H1 (cell line): ENCODE data around the gene GNAO1. TPM values are rescaled to one million over a fixed set of nuclear protein-coding genes. Genes with fewer than 3 reads are reported as not detected.

Experiments used
- CTCF ChIA-PET: fragments of 300-600 bp; sonication (Branson Sonifier 250); formaldehyde crosslinking; loops from one replicate; lab custom pipeline; 2021; ENCODE audit not compliant: partially characterized antibody; lab: Charles Lee
- POLR2A ChIA-PET: fragments of 300-600 bp; sonication (Branson Sonifier 250); formaldehyde crosslinking; loops from one replicate; lab custom pipeline; 2021; ENCODE audit warnings: inconsistent platforms; ENCODE audit not compliant: partially characterized antibody; lab: Charles Lee
- DNase-seq, 2 experiments: peaks; one replicate each; pipeline versions ENCODE4 v3.0.0 to v3.0.0-alpha.2; 2010 to 2022; ENCODE audit warnings: low spot score in 2 of 2, low read depth in 1 of 2, mixed read lengths in 1 of 2
- FAIRE-seq: peaks from 2 replicates; lab custom pipeline; 2011; peaks lifted over from hg19 to GRCh38; lab: Jason Lieb, UNC
- H2AFZ ChIP-seq: 2 replicates; pipeline ENCODE4 v1.8.1; 2012; ENCODE audit warnings: low read length, inconsistent platforms
- H2AK5ac ChIP-seq: 2 replicates; pipeline ENCODE4 v1.6.1; 2013; ENCODE audit warnings: low read depth, low read length
- H2BK120ac ChIP-seq: replicated peaks from 2 replicates; pipeline ENCODE3; 2013; ENCODE audit warnings: low read depth, low read length, inconsistent platforms
- H2BK12ac ChIP-seq: 2 replicates; pipeline ENCODE4 v1.6.1; 2013; ENCODE audit warnings: low read depth, low read length
- H2BK15ac ChIP-seq: 2 replicates; pipeline ENCODE4 v1.6.1; 2013; ENCODE audit warnings: low read length
- H2BK20ac ChIP-seq: 2 replicates; pipeline ENCODE4 v1.6.1; 2013; ENCODE audit warnings: low read length
- H2BK5ac ChIP-seq: 2 replicates; pipeline ENCODE4 v1.6.1; 2013; ENCODE audit warnings: low read depth, low read length
- H3K14ac ChIP-seq: 2 replicates; pipeline ENCODE4 v1.6.1; 2013; ENCODE audit warnings: inconsistent platforms; ENCODE audit not compliant: insufficient read length
- H3K18ac ChIP-seq: 2 replicates; pipeline ENCODE4 v1.6.1; 2013; ENCODE audit warnings: low read length; ENCODE audit errors: extremely low read depth
- H3K23ac ChIP-seq: 2 replicates; pipeline ENCODE4 v1.6.1; 2013; ENCODE audit warnings: inconsistent platforms; ENCODE audit not compliant: insufficient read length
- H3K23me2 ChIP-seq: 2 replicates; pipeline ENCODE4 v1.6.1; 2013; ENCODE audit warnings: low read depth, low read length
- H3K27ac ChIP-seq: 2 replicates; pipeline ENCODE4 v1.6.1; 2011; ENCODE audit warnings: low read depth, low read length, inconsistent platforms
- H3K27me3 ChIP-seq, 4 experiments: replicated peaks in 1 of 4; 1 replicate in 1 of 4; 2 replicates in 3 of 4; pipeline versions ENCODE4 v1.6.1 to v1.8.1; 2011 to 2013; ENCODE audit warnings: low read length in 3 of 4, mild to moderate bottlenecking in 3 of 4, inconsistent platforms in 2 of 4, mixed read lengths in 2 of 4, moderate library complexity in 1 of 4; ENCODE audit not compliant: control insufficient read depth in 3 of 4, insufficient read depth in 3 of 4; ENCODE audit errors: extremely low read depth in 1 of 4
- H3K36me3 ChIP-seq, 4 experiments: 2 replicates each; pipeline versions ENCODE4 v1.6.1 to v1.8.1; 2011 to 2013; ENCODE audit warnings: mild to moderate bottlenecking in 4 of 4, low read length in 3 of 4, moderate library complexity in 2 of 4, control low read depth in 1 of 4, inconsistent platforms in 1 of 4; ENCODE audit not compliant: insufficient read depth in 4 of 4, control insufficient read depth in 2 of 4
- H3K4ac ChIP-seq: replicated peaks from 2 replicates; pipeline ENCODE3; 2013; ENCODE audit warnings: low read length, low read depth, mixed read lengths, inconsistent platforms; ENCODE audit not compliant: insufficient read length
- H3K4me1 ChIP-seq, 4 experiments: replicated peaks in 1 of 4; 1 replicate in 1 of 4; 2 replicates in 3 of 4; pipeline versions ENCODE4 v1.6.1 to v1.8.1; 2011 to 2013; ENCODE audit warnings: low read length in 3 of 4, inconsistent platforms in 2 of 4, mixed read lengths in 1 of 4; ENCODE audit not compliant: insufficient read depth in 4 of 4, control insufficient read depth in 3 of 4
- H3K4me2 ChIP-seq, 2 experiments: 2 replicates each; pipeline versions ENCODE4 v1.6.1 to v1.8.1; 2011 to 2013; ENCODE audit warnings: low read depth in 2 of 2, low read length in 2 of 2, control low read depth in 1 of 2, inconsistent platforms in 1 of 2, mild to moderate bottlenecking in 1 of 2; ENCODE audit not compliant: insufficient read depth in 1 of 2
- H3K4me3 ChIP-seq, 4 experiments: fragments of 200-600, 300-600 bp in 1 of 4; sonication (generic), shearing (Covaris generic), sonication (Bioruptor Twin) in 1 of 4; 2 replicates each; pipeline versions ENCODE4 v1.5.1 to v1.8.1; 2011 to 2016; ENCODE audit warnings: low read length in 4 of 4, low read depth in 3 of 4, control low read depth in 2 of 4, inconsistent platforms in 2 of 4, mild to moderate bottlenecking in 2 of 4, mixed read lengths in 1 of 4, moderate library complexity in 1 of 4; ENCODE audit not compliant: insufficient read depth in 2 of 4; ENCODE audit errors: extremely low read depth in 1 of 4
- H3K56ac ChIP-seq: replicated peaks from 2 replicates; pipeline ENCODE3; 2013; ENCODE audit warnings: low read depth, mild to moderate bottlenecking, mixed read lengths, low read length, inconsistent platforms; ENCODE audit not compliant: insufficient read length
- H3K79me1 ChIP-seq: 2 replicates; pipeline ENCODE4 v1.6.1; 2013; ENCODE audit warnings: low read depth, low read length, control low read depth
- H3K79me2 ChIP-seq, 2 experiments: 2 replicates each; pipeline versions ENCODE4 v1.6.1 to v1.8.1; 2012 to 2013; ENCODE audit warnings: low read length in 2 of 2, mild to moderate bottlenecking in 2 of 2, inconsistent platforms in 1 of 2; ENCODE audit not compliant: insufficient read depth in 2 of 2, control insufficient read depth in 1 of 2
- H3K9ac ChIP-seq, 4 experiments: replicated peaks in 1 of 4; 1 replicate in 1 of 4; 2 replicates in 3 of 4; pipeline versions ENCODE4 v1.6.1 to v1.8.1; 2011 to 2013; ENCODE audit warnings: low read depth in 3 of 4, low read length in 3 of 4, control low read depth in 2 of 4, mild to moderate bottlenecking in 2 of 4, moderate library complexity in 2 of 4, inconsistent platforms in 1 of 4; ENCODE audit errors: extremely low read depth in 1 of 4
- H3K9me3 ChIP-seq, 2 experiments: 2 replicates each; pipeline versions ENCODE4 v1.6.1 to v1.8.1; 2012 to 2013; ENCODE audit warnings: mild to moderate bottlenecking in 2 of 2, moderate library complexity in 2 of 2, control low read depth in 1 of 2, inconsistent platforms in 1 of 2, low read depth in 1 of 2, low read length in 1 of 2, mixed read lengths in 1 of 2; ENCODE audit not compliant: insufficient read depth in 2 of 2
- H4K20me1 ChIP-seq, 2 experiments: replicated peaks in 1 of 2; 2 replicates each; pipeline versions ENCODE3 to v1.8.1; 2011 to 2013; ENCODE audit warnings: inconsistent platforms in 2 of 2, low read length in 2 of 2, mild to moderate bottlenecking in 1 of 2; ENCODE audit not compliant: insufficient read depth in 2 of 2, control insufficient read depth in 1 of 2
- H4K5ac ChIP-seq: 2 replicates; pipeline ENCODE4 v1.6.1; 2013; ENCODE audit warnings: low read length, low read depth, mixed read lengths, inconsistent platforms; ENCODE audit not compliant: insufficient read length
- H4K8ac ChIP-seq: 2 replicates; pipeline ENCODE4 v1.8.0; 2013; ENCODE audit warnings: mild to moderate bottlenecking, moderate library complexity, low read length, inconsistent platforms; ENCODE audit not compliant: insufficient read depth; ENCODE audit errors: extremely low read depth
- H4K91ac ChIP-seq: replicated peaks from 2 replicates; pipeline ENCODE3; 2013; ENCODE audit warnings: low read length, mixed read lengths, inconsistent platforms; ENCODE audit not compliant: insufficient read length
- CEBPB ChIP-seq: IDR thresholded peaks from 2 replicates; pipeline ENCODE4 v1.6.1; 2012; ENCODE audit warnings: low read depth, low read length
- GABPA ChIP-seq: IDR thresholded peaks from 2 replicates; pipeline ENCODE4 v1.6.1; 2011; ENCODE audit warnings: mild to moderate bottlenecking, low read length, moderate library complexity, borderline replicate concordance; ENCODE audit not compliant: insufficient read depth
- TCF12 ChIP-seq: IDR thresholded peaks from 2 replicates; pipeline ENCODE4 v1.6.1; 2011; ENCODE audit warnings: low read depth, mild to moderate bottlenecking, low read length
- WGBS, 2 experiments: shearing (Covaris generic) in 1 of 2; methylation state at CpG; one replicate each; pipeline versions ENCODE4 v1.1.6 to v1.1.7; 2013 to 2015; ENCODE audit warnings: low lambda C conversion rate in 2 of 2, mixed read lengths in 2 of 2, inconsistent platforms in 1 of 2, low coverage in 1 of 2, missing lambda C conversion rate in 1 of 2; ENCODE audit not compliant: insufficient replicate concordance in 2 of 2, insufficient coverage in 1 of 2, insufficient read length in 1 of 2; ENCODE audit errors: extremely low coverage in 1 of 2, missing lambda C conversion rate in 1 of 2; 5-methylcytosine and 5-hydroxymethylcytosine counted together
- polyA plus RNA-seq, 7 experiments: library from polyadenylated mRNA; depleted of rRNA in 3 of 7; stranded (reverse) in 5 of 7; unstranded in 2 of 7; fragments of >200 nt in 5 of 7; fragments of 200-250 nt in 2 of 7; gene quantifications; 1 replicate in 5 of 7; 2 replicates in 1 of 7; 4 replicates in 1 of 7; pipeline versions ENCODE4 v1.2.1 to v1.2.3, GENCODE V29; 2011 to 2013; ENCODE audit warnings: missing spikeins in 2 of 7, mixed read lengths in 2 of 7
- total RNA-seq: library from RNA; stranded (reverse); fragmentation: NEBNext Ultra II Directional; extraction: Animal tissue kit (Norgen Biotek cat#: 25700); gene quantifications from 2 replicates; pipeline ENCODE4 v1.2.1, GENCODE V29; 2021

GNAO1 gene
- total and polyA plus RNA-seq, 2 of the 8 experiments (the other 6 are each of a cell fraction or from before 2014, with no cell fraction given), result 6.7 to 34.4 TPM

DNA sequence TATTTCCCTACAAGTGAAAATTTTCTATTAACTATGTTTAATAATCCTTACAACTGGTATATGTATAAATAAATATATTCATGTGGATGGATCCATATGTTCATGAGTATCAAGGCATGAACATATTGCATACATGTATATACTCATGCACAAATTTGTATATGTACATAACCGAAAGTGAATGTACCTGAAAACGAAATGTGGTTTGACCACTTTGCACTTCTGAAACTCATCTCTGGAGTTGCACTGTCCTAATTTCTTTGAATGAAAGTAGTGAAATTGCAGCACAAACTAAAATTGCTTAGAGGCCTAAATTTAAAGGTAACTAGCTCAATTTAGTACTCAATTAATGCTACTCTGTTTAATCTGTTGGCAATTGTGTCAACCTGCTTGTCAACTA lies 27.4 kb upstream of the GNAO1 start:
- CTCF ChIA-PET, result interaction anchor here (0.9 kb wide), 1 partner anchor 20 kb away, joined by 3 read pairs; no protein-coding TSS in a partner anchor
- Histone ChIP-seq H3K4me3 (no peak overlapping the region), H3K9me3 (no peaks in the 10 kb centered on the region), H2BK20ac (no peak overlapping the region), H4K91ac (no peak overlapping the region), H3K4me1 (no peaks in the 10 kb centered on the region), H3K36me3 (no peaks in the 10 kb centered on the region), H3K27ac (no peak overlapping the region), H3K56ac (no peak overlapping the region), H2BK120ac (no peak overlapping the region), H3K18ac (no peak overlapping the region), H3K27me3 (no peaks in the 10 kb centered on the region), H3K9ac (no peak overlapping the region), H4K20me1 (no peaks in the 10 kb centered on the region), H2AK5ac (no peak overlapping the region), H3K23me2 (no peaks in the 10 kb centered on the region), H4K5ac (no peak overlapping the region), H3K4me2 (no peak overlapping the region), H3K4ac (no peak overlapping the region), H3K23ac (no peak overlapping the region), H2BK5ac (no peak overlapping the region), H3K14ac (no peak overlapping the region), H2AFZ (no peak overlapping the region), H3K79me2 (no peaks in the 10 kb centered on the region), H3K79me1 (no peaks in the 10 kb centered on the region), H4K8ac (no peak overlapping the region), H2BK12ac (no peak overlapping the region), H2BK15ac (no peak overlapping the region)
- POLR2A ChIA-PET, result no interaction called here
- FAIRE-seq (no peak), DNase-seq (no peak)
- 90% methylated on average over 2 of the region's 2 CpGs; no CpG with 5 or more reads in 1 of the 2 experiments for WGBS, 2 experiments
- TF ChIP-seq GABPA (no peak), TCF12 (no peak), CEBPB (no peak)
